SK-MEL-5 (cell line): Measurements from ENCODE around the gene AS3MT. TPM values are rescaled to one million over a fixed set of nuclear protein-coding genes. Genes with fewer than 3 reads are reported as not detected.
"Not testable (repeated sequence)": the region's sequence is repeated elsewhere in the genome, so short reads cannot be mapped to it uniquely, and the experiment has no call there.

Experiments used
- DNase-seq: peaks from one replicate; pipeline ENCODE4 v3.0.0-alpha.2; 2016; ENCODE audit warnings: low read depth, low spot score
- in situ Hi-C: cut with HindIII; loops from 2 replicates; pipeline ENCODE4 v1.10.0; 2016; ENCODE audit warnings: low sequenced_read_pairs, high pct_unique_total_duplicates, low pct_unique_long_range_greater_than_20kb
- total RNA-seq: library from RNA; depleted of rRNA; stranded (reverse); fragments of >200 nt; shearing (Covaris generic); gene quantifications from 2 replicates; pipeline ENCODE4 v1.2.3, GENCODE V29; 2014

Gene AS3MT
- total RNA-seq, 1 experiment from 2014 or later, result 0.21 TPM

DNA sequence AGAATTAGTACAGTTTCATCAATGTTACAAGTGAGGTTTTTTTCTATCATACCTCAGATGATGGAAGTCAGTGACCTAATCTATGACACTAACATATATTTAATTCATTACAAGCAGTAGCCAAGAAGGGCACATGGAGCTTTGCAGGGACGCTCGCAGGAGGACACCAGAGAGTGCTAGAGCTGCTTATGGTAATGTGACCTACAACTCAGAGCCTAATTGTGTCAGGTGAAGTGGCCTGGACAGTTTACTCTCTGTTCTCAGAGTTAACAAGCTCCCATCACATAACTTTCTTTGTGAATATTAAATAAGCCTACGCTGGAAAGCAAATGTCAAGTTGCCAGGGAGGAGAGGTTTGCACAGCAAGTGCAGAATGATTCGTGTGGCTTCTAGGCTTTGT is 37.2 kb downstream of the AS3MT start:
- in situ Hi-C loops, result no loop called here
- DNase-seq, result peak; percentile 62

DNA sequence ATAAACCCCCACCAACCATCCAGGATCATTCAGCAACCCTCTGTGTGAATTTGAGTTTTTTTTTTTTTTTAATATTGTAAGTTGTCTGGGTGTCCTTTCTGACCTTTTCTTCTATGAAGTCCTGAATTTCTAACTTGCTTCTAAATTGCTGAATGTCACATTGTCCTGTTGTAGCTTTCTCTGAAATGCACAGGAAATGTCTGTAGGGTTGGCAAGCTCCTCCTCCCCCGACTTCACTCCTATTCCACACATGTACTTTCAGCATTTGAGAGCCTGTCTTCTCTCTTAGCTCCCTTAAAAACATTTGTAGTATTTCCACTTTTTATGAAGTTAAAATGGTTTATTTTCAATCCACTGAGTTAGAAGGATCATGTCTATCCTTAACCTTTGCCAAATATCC is 45.5 kb downstream of the AS3MT start:
- peak; percentile 8 for DNase-seq
- in situ Hi-C loops, result no loop called here

DNA sequence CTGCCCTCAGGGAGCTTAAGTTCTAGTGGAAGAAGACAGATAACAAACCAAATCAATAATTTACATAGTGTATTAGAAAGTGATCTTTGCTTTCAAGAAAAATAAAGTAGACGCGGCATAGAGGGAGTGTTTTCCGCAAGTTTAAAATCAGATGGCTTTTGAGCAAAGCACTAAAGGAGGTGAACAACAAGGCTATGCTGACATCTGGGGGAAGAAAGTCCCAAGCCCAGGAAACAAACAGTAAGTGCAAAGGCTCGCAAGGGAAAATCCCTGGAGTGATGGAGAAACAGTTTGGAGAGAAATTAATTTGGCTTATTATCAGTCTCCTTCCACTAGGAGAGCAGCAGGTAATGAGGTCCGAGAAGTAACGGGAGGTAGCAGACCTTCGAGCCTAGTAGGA is 46.9 kb downstream of the AS3MT start:
- DNase-seq, result no peak
- in situ Hi-C loops, result no loop called here

DNA sequence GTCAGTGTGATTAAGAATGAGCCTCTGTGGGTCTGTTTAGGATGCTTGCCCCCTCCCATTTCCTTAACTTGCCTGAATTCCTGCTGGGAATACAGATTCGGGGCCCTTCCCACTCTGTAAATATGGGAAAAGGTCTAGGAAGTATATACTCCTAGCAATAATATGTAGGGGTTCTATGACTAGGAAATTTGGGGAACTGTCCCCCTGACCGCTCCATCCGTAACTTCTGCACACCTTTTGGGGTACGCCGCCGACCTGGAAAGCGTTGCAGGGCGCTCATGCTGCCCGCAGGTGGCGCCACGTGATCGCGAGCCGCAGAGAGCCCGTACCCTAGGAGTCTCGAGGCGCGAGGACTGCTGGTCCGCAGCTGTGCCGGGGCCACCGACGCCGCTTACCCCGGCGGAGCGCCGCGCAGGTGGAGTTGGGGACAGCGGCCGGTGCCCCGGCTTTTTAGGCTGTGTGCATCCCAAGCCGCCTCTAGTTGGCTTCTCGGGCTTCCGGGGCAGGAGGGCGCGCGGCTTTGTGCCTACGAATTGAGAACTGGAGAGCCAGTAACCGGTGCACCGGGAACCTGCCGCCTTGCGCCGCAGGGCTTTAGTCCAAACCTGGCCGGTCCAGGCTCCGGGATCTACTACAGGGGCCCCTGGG is 48.2 kb downstream of the AS3MT start:
- in situ Hi-C loops, result no loop called here
- DNase-seq, result peak; percentile 53

DNA sequence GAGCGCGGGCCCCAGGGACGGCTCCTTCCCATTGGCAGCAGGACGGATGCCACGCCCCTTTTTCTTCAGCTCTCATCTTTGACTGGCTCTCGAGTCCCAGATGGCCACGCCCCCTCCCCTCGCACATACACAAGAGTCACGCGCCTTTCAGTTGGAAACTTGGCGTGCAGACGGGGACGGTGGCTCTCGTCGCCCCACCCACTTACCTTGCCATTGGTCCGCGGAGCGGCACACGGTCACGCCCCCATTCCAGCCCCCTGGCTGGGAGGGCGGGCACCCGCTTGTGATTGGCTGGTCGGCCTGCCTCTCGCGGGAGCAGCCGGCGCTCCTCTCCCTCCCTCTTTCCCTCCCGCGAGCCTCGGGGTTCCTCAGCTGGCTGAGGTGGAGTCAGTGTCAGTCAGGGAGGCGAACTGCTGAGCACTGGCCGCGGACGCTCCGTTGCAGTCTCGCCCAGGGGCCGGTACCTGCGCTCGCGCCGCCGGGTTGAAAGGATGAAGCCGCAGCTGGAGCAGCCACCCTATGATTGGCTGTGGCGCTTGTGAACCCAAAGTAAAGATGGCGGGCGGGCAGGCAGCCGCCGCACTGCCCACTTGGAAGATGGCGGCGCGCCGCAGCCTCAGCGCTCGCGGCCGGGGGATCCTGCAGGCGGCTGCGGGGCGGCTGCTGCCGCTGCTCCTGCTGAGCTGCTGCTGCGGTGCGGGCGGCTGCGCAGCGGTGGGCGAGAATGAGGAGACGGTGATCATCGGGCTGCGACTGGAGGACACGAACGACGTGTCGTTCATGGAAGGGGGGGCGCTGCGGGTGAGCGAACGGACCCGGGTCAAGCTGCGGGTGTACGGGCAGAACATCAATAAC is 48.9 kb downstream of the AS3MT start, which contains the start of gene CNNM2:
CNNM2 (plus strand) TSS at position 333 of the 855 bp plus-strand sequence; CDS start at position 520, 187 bp downstream.
- in situ Hi-C loops, result no loop called here
- DNase-seq, result peak; percentile 99

- DNase-seq, result peak; percentile 10
- in situ Hi-C loops, result no loop called here
Observed at GRCh38 chr10:102918817-102919245, 49.6 kb downstream of the AS3MT start.

GRCh38 chr10:102919246-102919959 is 50.1 kb downstream of the AS3MT start:
- DNase-seq, result no peak
- in situ Hi-C loops, result no loop called here

DNA sequence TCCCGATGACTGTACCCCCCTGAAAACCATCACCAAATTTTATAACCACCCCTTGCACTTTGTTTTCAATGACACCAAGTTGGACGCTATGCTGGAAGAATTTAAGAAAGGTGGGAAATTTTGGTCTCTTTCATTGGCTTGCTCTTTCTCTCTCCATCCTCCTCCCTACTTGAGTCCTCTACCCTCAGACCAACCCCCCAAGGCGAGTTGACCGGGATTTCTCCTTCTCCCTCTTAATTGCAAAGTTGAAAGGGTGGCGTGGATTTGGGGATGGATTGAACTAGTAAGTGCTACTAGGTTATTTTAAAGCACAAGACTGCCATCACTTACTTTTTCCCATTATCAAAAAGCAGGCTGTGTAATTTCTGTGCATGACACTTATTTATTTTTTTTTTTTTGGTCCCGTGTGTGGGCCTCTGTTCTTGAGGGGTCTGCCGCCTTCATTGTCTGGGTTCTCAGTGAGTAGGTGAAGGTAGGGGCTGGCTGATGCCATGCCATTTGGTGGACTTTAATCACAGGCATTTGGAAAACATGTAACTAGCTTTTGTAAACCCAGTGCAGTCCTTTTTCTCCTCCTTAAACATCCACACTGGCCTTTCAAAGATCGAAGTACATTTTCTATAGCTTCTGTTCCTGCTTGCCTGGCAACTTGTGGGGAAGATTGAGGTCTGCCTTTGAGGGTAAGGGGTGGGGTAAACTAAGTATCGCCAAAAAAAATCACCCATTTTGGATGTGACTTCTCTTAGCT is 50.9 kb downstream of the AS3MT start:
- in situ Hi-C loops, result no loop called here
- peak; percentile 6 for DNase-seq

DNA sequence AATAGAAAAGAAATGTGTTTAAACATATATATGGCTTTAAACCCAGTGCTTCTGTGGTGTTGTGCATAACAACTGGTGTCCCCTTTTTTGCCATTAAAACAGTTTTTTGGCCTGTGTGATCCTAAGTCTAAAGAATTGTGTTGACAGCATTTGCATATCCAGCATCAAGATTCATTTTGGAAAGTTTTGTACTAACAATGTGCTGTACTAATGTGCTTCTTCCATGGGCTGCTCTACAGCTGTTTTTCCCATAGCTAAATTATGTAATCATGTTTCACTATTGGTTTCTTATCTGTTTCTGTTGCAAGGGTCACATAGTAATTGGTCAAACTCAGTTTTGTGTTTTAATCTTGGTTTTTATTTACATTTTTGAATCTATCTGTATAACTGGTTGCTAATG is 54.3 kb downstream of the AS3MT start:
- in situ Hi-C loops, result no loop called here

GRCh38 chr10:102926842-102927241 is 57.6 kb downstream of the AS3MT start:
- in situ Hi-C loops, result no loop called here

More for the DNA sequence above, 54.3 kb downstream of the AS3MT start:
- DNase-seq, result no peak

DNA sequence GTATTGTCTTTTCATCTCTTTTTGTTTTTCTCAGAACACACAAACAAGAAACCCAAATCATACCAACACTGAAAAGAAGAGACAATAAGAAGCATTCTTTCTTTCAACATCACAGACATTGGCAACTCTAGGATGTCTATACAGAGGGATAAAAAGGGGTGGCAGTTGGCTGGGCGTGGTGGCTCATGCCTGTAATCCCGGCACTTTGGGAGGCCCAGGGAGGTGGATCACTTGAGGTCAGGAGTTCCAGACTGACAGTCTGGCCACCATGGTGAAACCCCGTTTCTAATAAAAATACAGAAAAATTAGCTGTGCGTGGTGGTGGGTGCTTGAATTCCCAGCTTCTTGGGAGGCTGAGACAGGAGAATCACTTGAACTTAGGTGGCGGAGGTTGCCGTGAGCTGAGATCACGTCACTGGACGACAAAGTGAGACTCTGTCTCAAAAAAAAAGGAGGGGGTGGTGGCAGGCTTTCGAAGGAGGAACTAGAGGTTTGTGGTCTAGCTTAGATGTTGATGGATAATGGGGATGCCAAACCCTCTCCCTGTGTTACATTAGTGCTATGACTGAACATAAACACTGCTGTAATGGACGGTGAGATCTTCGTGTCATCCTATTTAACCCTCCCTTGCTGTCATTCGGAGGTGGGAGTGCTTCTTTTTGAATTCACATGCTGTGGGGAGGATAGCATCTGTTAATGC is 58.2 kb downstream of the AS3MT start:
- DNase-seq, result no peak
- in situ Hi-C loops, result no loop called here

More at GRCh38 chr10:102926842-102927241, 57.6 kb downstream of the AS3MT start:
- no peak for DNase-seq

- in situ Hi-C loops, DNase-seq: not testable (repeated sequence)
Observed at GRCh38 chr10:102928442-102928841, 59.2 kb downstream of the AS3MT start.

GRCh38 chr10:102930720-102931119 is 61.5 kb downstream of the AS3MT start:
- in situ Hi-C loops, result no loop called here
- no peak for DNase-seq

GRCh38 chr10:102931643-102932042 is 62.4 kb downstream of the AS3MT start:
- in situ Hi-C loops, result no loop called here
- no peak for DNase-seq

DNA sequence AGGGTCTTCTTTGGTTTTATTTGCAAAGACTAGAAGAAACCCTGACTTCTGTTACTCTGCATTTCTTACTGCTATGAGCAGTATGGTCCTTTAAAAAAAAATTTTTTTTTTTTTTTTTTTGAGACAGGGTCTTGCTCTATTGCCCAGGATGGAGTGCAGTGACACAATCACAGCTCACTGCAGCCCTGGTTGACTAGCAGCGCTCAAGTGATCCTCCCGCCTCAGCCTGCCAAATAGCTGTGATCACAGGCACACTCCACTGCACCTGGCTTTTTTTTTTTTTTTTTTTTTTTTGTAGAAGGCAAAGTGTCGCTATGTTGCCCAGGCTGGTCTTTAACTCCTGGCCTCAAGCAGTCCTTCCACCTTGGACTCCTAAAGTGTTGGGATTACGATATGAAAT is 66.2 kb downstream of the AS3MT start:
- in situ Hi-C loops, result no loop called here
- no peak for DNase-seq

- no peak for DNase-seq
- in situ Hi-C loops, result no loop called here
Observed at GRCh38 chr10:102935939-102936605, 66.8 kb downstream of the AS3MT start.

DNA sequence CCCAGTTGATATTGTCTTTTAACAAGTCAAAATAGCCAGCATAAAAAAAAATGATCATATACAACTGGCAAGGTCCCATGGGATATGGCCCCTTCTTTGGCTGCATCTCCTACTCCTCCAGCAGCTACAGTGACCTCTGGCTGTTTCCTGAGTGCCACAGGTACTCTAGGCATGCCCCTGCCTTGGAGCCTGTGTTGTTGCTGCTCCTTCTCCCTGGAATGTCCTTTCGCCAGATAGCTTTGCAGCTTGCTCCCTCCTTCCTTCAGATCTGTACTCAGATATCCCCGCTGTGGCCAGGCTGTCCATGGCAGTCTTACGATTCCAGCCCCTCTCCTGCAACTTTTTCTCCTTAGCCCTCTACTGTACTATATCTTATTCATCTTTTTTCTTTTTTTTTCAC is 72.1 kb downstream of the AS3MT start:
- DNase-seq, result no peak
- in situ Hi-C loops, result no loop called here
